ENCODE measurements around the gene DCUN1D2.
A peak's percentile ranks its signal among the peaks of the same experiment; 100 is the strongest.

Gene DCUN1D2

DNA sequence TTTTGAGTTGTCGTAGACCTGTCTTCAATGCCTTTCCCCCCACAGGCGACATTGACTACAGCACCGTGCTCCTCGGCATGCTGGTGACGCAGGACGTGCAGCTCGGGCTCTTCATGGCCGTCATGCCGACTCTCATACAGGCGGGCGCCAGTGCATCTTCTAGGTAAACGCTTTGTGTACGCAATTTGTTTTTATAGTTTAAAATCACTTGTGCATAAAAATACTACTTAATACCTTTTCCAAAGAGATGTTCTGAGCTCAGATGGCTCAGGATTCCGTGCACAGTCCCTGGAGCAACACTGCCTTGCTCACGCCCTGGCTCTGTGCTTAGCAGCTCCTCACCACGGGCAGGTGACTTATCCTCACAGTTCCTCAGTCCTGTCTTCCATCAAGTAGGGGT lies 30.1 kb upstream of the DCUN1D2 start:
- DNase-seq: no peak

- no peak for DNase-seq
These were observed 29.0 kb upstream of the DCUN1D2 start for GRCh38 chr13:113519556-113519955.

DNA sequence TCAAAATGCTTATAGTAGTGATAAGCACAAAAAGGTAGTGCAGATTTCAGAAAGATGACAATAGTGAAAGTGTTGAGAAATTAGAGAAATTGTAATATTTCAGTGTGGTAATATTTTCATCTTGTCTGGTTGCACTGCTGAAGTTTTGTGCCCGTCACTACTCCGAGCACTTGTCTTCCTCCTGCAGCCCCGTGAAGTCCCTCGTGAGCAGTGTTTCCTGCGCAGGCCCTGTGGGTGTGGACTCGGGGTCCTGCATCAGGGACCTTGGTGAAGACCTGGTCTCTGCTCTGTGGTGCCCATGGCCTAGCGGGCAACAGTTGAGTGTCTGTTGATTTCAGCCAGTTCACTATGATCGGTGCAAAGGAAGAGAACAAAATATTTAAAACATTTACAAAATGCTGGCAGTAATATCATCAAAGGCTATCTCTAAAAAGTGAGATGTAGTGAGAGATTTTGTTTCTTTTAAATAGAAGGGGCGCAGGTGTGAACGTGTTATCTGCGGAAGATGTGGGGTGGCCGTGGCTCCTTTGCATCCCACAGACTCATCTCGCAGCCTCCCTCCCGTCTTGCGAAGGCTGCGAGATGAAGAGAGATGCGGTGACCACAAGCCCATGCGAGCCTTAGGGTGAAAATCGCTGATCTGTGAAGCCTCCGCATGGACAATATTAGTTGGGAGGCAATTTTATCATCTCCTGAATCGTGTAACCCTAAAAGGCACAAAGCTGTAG lies 27.7 kb upstream of the DCUN1D2 start:
- DNase-seq: no peak

DNA sequence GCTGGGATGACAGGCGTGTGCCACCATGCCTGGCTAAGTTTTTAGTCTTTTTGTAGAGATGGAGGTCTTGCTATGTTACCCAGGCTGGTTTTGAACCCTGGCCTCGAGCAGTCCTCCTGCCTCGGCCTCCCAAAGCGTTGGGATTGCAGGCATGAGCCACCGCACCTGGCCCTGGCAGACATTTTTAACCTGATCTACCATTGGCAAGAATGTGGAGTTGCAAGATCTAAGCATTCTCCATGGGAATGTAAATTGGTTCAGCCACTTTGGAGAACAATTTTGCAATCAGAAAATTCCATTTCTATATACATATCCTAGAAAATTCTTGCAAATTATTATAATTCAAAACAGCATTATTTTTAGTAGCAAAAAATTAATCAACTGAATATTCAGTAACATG lies 24.3 kb upstream of the DCUN1D2 start:
- DNase-seq: no peak

GRCh38 chr13:113513761-113514160 lies 23.2 kb upstream of the DCUN1D2 start:
- DNase-seq: no peak

DNA sequence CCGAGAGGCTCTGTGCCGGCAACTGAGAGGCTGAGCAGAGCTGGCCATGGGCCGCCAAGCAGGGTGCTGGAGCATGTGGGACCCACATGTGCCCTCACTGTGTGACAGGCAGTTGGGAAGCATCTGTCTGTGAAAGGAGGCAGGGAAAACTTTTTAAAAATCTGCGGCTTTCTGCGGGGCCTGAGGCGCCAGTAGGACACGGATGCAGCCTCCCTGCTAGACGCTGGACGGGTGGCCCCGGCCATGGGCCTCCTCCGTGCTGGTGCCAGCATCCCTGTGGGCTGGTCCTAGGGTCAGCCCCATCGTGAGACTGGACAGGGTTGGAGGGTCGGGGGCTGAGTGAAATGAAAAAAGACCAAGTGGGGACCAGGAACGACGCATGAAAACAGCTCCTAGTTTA lies 20.9 kb upstream of the DCUN1D2 start:
- no peak for DNase-seq

DNA sequence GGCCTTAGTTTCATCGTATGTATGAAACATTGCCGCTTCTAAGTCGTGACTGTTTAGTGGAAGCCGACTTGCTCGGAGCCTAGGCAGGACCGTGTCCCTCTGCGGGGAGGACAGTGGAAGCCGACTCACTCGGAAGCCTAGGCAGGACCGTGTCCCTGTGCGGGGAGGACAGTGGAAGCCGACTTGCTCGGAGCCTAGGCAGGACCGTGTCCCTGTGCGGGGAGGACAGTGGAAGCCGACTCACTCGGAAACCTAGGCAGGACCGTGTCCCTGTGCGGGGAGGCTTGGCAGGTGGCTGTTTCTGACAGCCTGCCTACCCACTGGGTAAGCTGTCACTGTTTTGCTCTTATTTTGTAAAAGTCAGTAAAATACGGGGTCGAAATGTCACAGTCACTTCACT lies 20.4 kb upstream of the DCUN1D2 start:
- no peak for DNase-seq

DNA sequence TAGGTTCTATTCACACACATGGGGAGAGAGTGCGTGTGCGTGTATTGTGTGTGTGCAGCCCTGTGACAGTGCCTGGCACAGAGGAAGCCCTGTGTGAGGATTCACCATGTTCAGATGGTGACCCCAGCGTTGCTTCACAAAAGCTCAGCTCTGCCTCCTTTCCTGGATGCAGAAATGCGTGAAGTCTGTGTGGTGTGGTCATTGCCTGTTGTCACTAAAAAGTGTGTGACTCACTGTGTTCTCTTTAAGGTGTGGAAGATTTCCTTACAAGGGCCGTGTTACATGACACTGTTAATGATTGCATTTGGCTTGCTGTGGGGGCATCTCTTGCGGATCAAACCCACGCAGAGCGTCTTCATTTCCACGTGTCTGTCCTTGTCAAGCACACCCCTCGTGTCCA lies 19.5 kb upstream of the DCUN1D2 start:
- no peak for DNase-seq

GRCh38 chr13:113508521-113509254 lies 18.2 kb upstream of the DCUN1D2 start:
- DNase-seq: no peak

DNA sequence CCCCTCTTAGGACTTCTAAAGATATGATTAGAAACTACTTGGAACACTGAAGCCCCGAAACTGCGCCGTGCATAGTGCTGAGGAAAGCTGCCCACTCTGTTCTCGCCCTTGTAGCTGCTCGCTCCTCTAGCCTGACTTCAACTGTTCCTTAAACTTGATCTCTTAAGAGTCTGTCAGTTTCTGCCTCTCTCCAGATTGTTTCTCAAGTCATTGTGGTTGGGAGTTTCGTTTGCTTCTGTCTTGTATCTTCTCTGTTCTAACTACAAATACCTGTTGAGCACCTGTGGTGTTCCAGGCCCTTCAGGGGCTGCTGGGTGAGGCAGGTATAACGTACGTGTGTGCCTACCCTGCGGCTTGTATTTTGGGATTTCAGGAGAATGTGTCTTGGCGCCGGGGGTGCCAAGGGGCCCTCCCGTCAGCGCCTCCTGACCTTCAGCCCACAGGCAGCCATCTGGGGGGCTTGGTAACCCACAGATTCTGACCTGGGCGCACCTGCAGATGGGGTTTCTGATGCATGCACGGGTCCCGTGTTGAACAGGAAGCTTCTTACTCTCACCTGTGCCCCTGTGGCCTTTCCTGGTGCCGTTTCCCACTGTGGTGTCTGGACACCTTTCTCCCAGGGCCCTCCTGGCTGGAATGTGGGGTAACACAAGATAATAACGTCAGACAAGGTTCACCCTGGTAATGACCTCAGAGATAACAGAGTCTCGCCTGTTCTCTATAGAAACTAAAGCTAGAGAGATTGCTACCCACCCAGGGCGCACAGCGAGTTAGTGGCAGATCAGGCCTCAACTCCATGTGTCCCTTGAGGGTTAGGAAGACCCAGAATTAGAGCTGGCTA lies 17.2 kb upstream of the DCUN1D2 start:
- no peak for DNase-seq

DNA sequence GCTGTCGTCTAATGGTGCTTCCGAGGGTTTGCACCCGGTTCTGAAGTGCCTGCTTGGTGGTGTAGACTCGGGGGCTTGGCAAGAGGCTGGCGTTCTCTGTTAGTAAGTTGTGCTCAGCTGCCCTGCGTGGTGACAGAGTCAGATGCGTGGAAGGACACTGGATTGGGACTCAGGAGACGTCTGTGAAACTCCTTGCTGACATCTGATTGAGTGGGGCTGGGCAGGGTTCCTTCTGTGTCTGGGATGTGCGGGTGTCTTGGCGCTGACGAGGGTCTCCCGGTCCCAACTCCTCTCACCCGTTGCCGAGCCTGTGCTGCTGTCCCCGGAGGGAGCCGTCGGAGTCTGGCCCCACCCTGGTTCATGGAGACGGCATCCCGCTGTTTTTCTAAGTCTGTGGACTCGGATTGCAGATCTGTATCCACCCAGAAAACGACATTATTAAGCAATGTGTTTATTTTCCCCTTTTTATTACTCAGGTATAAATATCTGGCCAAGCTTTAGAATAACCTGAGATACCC lies 16.4 kb upstream of the DCUN1D2 start:
- DNase-seq: no peak

DNA sequence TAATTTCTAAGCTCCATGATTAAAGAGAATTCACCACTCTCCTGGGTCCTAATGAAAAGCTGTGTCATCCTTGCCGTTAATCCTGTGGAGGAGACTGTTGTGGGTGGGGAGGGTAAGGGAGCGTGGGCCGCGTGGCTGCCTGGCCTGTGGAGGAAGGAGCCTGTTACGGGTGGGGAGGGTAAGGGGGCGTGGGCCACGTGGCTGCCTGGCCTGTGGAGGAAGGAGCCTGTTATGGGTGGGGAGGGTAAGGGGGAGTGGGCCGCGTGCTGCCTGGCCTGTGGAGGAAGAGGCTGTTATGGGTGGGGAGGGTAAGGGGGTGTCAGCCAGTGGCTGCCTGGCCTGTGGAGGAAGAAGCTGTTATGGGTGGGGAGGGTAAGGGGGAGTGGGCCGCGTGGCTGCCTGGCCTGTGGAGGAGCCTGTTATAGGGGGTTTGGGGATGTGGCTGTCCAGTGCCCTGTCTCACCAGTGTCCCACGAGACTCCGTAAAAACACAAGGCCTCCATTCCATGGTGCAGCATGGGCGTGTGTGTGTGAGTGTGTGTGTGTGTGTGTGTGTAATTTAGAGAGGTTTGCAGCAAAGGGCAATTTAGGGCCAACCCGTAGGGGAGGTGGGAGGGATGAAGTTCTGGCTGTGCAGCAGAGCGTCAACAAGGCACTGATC lies 15.6 kb upstream of the DCUN1D2 start:
- DNase-seq: peak in 1 of 51 donors; percentile 30

- DNase-seq: no peak
These were observed 12.2 kb upstream of the DCUN1D2 start for GRCh38 chr13:113502686-113503085.

- no peak for DNase-seq
These were observed 10.2 kb upstream of the DCUN1D2 start for GRCh38 chr13:113500530-113501265.

GRCh38 chr13:113499936-113500335 lies 9.4 kb upstream of the DCUN1D2 start:
- no peak for DNase-seq

DNA sequence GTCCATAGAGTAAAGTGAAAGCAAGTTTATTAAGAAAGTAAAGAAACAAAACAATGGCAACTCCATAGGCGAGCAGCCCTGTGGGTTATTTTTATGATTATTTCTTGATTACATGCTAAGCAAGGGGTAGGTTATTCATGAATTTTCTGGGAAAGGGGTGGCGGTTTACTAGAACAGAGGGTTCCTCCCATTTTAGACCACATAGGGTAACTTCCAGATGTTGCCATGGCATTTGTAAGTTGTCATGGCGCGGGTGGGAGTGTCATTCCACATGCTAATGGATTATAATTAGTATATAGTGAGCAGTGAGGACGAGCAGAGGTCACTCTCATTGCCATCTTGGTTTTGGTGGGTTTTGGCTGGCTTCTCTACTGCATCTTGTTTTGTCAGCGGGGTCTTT lies 8.4 kb upstream of the DCUN1D2 start:
- no peak for DNase-seq

GRCh38 chr13:113497217-113497616 lies 6.7 kb upstream of the DCUN1D2 start:
- DNase-seq: no peak

DNA sequence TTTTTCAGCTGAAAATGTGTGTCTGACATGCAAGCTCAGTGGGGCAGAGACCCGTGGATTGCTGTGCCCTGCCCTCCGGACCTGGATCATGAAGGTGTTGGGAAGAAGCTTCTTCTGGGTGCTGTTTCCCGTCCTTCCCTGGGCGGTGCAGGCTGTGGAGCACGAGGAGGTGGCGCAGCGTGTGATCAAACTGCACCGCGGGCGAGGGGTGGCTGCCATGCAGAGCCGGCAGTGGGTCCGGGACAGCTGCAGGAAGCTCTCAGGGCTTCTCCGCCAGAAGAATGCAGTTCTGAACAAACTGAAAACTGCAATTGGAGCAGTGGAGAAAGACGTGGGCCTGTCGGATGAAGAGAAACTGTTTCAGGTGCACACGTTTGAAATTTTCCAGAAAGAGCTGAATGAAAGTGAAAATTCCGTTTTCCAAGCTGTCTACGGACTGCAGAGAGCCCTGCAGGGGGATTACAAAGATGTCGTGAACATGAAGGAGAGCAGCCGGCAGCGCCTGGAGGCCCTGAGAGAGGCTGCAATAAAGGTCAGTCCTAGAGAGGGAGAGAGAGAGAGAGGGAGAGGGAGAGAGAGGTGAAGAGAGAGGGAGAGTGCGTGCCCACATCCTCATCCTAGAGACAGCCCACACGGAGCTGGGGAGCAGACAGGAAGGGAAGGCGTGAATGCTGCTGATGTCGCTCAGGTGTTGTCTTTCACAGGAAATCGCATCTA lies 5.1 kb upstream of the DCUN1D2 start:
- no peak for DNase-seq

DNA sequence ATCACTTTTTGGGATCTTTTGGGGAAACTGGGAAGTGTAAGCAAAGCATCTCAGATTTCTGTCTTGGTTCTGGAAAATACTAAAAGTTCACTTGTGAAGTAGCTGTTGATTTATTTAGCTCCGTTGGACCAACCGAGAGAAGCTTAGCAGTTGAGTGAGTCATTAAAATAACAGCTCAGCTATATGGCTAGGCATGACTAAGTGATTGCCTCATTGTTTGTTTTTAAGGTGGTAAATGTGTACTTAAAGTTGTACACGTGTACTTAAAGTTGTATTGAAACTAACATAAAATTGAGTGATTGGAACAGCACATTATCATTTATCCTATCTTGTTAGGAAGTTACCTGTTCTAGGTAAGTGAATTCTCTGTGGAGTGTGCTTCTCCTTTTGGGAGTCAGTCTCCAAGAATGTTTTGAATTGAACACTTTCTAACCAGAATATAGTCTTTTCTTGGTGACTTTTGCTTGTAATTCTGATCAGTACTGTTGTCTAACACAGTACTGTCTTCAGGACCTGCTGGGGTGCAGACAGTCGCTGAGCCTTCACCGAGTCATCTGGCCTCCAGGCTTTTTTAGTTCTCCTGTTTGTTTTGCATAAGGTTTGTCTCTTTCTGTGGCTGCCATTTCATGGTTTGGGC lies 2.9 kb upstream of the DCUN1D2 start:
- DNase-seq: no peak

- DNase-seq: no peak
These were observed 1.5 kb upstream of the DCUN1D2 start for GRCh38 chr13:113491982-113492381.
